Stomach (tissue), 4 donors: ENCODE data around the gene CD3D.

Source experiments
- POLR2AphosphoS5 ChIP-seq, 3 donors: sonication (generic); formaldehyde crosslinking; IDR thresholded peaks; one replicate each; pipeline ENCODE4 v1.6.1; 2016; ENCODE audit warnings: antibody characterized with exemption in 3 of 3
- TF ChIP-seq, protein P1 (sequence below), 7 experiments: fragments of 450-650 bp in 4 of 7; fragments of 200-600 bp in 3 of 7; sonication (generic) in 3 of 7; IDR thresholded peaks; one replicate each; pipeline ENCODE4 v1.5.1; 2016 to 2019; ENCODE audit warnings: antibody characterized with exemption in 7 of 7, control low read depth in 2 of 7, mild to moderate bottlenecking in 1 of 7

GRCh38 chr11:118375978-118376377, 33.5 kb upstream of the CD3D start:
- TF ChIP-seq, protein P1, sequence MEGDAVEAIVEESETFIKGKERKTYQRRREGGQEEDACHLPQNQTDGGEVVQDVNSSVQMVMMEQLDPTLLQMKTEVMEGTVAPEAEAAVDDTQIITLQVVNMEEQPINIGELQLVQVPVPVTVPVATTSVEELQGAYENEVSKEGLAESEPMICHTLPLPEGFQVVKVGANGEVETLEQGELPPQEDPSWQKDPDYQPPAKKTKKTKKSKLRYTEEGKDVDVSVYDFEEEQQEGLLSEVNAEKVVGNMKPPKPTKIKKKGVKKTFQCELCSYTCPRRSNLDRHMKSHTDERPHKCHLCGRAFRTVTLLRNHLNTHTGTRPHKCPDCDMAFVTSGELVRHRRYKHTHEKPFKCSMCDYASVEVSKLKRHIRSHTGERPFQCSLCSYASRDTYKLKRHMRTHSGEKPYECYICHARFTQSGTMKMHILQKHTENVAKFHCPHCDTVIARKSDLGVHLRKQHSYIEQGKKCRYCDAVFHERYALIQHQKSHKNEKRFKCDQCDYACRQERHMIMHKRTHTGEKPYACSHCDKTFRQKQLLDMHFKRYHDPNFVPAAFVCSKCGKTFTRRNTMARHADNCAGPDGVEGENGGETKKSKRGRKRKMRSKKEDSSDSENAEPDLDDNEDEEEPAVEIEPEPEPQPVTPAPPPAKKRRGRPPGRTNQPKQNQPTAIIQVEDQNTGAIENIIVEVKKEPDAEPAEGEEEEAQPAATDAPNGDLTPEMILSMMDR (IDR thresholded peaks at IDR 0.05) = no peak
- no peak for TF ChIP-seq POLR2AphosphoS5 (IDR thresholded peaks at IDR 0.05)
